AG04450 (cell line): ENCODE results near the gene BRI3BP. TPM values are rescaled to one million over a fixed set of nuclear protein-coding genes. Genes with fewer than 3 reads are reported as not detected.

Source experiments
- CTCF ChIA-PET: fragments of 300-600, 350-600 bp; formaldehyde crosslinking; extraction: SDS; loops from one replicate; lab custom pipeline; 2022; ENCODE audit warnings: antibody characterized with exemption, inconsistent platforms; lab: Charles Lee
- POLR2A ChIA-PET: fragments of 350-600 bp; formaldehyde crosslinking; extraction: SDS; loops from one replicate; lab custom pipeline; 2021; ENCODE audit warnings: antibody characterized with exemption, inconsistent platforms; lab: Yijun Ruan, JAX
- DNase-seq: peaks from one replicate; pipeline ENCODE4 v3.0.0-alpha.2; 2011; ENCODE audit warnings: low read depth, low spot score
- H3K27ac ChIP-seq: one replicate; pipeline ENCODE4 v1.5.1; 2012; ENCODE audit warnings: low read depth, low read length, control low read depth
- H3K27me3 ChIP-seq: one replicate; pipeline ENCODE4 v1.6.0; 2012; ENCODE audit warnings: low read length; ENCODE audit not compliant: control insufficient read depth, insufficient read depth
- H3K4me3 ChIP-seq: 2 replicates; pipeline ENCODE4 v1.5.1; 2011; ENCODE audit warnings: mild to moderate bottlenecking, low read depth, low read length, control low read depth
- H3K9me3 ChIP-seq: 2 replicates; pipeline ENCODE4 v1.5.1; 2012; ENCODE audit warnings: low read length; ENCODE audit not compliant: control insufficient read depth, insufficient read depth
- CTCF ChIP-seq: IDR thresholded peaks from 2 replicates; pipeline ENCODE4 v1.5.1; 2011; ENCODE audit warnings: low read depth, low read length, control low read depth, inconsistent platforms
- polyA plus RNA-seq: library from polyadenylated mRNA; depleted of rRNA; stranded (reverse); fragments of >200 nt; gene quantifications from 2 replicates; pipeline ENCODE4 v1.2.3, GENCODE V29; 2011; rRNA removed
- small RNA-seq: library from RNA; depleted of rRNA; stranded (forward); fragments of <200 nt; gene quantifications from one replicate; pipeline ENCODE3, GENCODE V24; 2012; ENCODE audit warnings: low read depth; ENCODE audit not compliant: insufficient read length

BRI3BP gene
- polyA plus RNA-seq, 1 experiment, result 2.9 TPM

- no peak for DNase-seq
- Histone ChIP-seq H3K4me3 (no peak overlapping the region), H3K27me3 (no peaks in the 10 kb centered on the region), H3K27ac (no peak overlapping the region), H3K9me3 (no peaks in the 10 kb centered on the region)
- no peak for TF ChIP-seq CTCF
- POLR2A ChIA-PET, result no interaction called here
- CTCF ChIA-PET, result no interaction called here
These were observed 82.7 kb downstream of the BRI3BP start for GRCh38 chr12:125076103-125076502.

DNA sequence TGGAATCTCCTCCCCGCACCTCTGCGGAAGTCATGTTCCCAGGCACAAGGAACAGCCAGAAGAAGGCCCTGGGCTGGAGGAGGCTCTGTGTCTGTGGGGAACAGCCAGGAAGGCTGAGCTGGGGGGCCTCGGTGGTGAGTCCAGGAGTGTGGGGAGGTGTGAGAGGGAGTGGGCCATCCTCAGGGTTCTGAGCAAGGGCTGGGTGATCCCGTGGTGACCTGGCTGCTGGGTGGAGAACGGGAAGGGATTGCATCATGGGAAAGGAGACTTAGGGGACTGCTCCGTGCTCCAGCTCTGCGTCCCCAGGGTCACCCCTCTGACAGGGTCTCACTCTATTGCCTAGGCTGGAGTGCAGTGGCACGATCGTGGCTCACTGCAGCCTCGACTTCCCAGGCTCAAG, 85.6 kb downstream of the BRI3BP start:
- Histone ChIP-seq H3K27me3 (no peaks in the 10 kb centered on the region), H3K4me3 (no peak overlapping the region), H3K9me3 (no peaks in the 10 kb centered on the region), H3K27ac (no peak overlapping the region)
- DNase-seq, result no peak
- no peak for TF ChIP-seq CTCF
- CTCF ChIA-PET, result interaction anchor here (0.6 kb wide), 1 partner anchor 139 kb away, joined by 3 read pairs; no protein-coding TSS in a partner anchor
- POLR2A ChIA-PET, result no interaction called here

DNA sequence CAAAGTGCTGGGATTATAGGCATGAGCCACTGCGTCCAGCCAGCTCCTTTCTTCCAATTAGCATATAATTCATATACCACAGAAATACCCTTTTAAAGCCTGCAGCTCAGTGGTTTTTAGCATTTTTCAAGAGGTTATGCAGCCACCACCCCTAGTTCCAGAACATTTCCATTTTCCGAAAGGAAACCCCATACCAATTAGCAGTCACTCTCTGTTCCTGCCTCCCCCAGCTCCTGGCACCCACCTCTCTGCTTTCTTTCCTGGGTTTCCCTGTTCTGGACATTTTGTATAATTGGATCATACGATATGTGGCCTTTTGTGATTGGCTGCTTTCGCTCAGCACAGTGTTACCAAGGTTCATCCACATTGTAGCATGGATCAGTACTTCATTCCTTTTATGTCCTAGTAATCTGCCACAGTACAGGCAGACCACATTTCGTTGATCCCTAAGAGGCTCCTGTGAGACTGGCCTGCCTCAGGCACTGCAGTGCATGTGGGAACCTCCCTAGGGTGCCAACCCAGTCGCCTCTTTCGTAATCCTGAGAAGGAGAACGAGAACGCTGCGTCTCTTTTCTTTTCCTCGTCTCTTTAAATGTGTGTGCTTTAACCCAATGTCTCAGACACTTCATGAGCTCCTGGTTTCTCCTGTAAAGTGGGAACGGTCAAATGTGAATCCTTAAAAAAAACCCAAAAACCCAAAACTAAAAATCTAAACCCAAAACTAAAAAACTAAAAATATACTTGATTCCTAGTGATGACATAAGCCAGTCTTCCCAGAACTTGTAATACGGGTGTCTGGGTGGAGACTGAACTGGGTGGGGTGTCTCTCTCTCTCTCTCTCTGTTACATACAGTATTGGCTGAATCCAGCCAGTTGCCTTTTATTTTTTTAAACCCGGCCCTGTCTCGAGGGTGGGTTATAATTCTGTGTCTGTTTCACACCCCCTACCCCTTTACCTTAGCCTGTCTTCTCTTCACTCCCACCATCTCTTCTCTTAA, 86.5 kb downstream of the BRI3BP start:
- H3K9me3 ChIP-seq, result no peaks in the 10 kb centered on the region
- no peaks in the 10 kb centered on the region for H3K27me3 ChIP-seq
- POLR2A ChIA-PET, result no interaction called here
- no peak overlapping the region for H3K4me3 ChIP-seq
- TF ChIP-seq CTCF, result no peak
- no peak overlapping the region for H3K27ac ChIP-seq
- no peak for DNase-seq
- CTCF ChIA-PET, result interaction anchor here (0.6 kb wide), 1 partner anchor 140 kb away, joined by 3 read pairs; no protein-coding TSS in a partner anchor

Small RNAs within 50 kb of the gene (small RNA-seq; reads per million reads assigned to genes)
- not detected for gene AC122688.1

Other genes with a start within 250 kb of the BRI3BP start
- gene SCARB1, start 129.8 kb upstream of the BRI3BP start, polyA plus RNA-seq, result 10.3 and 17.9 TPM in 2 replicates
- 1,376 and 1,684 TPM in 2 replicates for gene UBC, start 79.0 kb upstream of the BRI3BP start, polyA plus RNA-seq
- gene DHX37, start 4.5 kb upstream of the BRI3BP start, polyA plus RNA-seq, result 6.3 and 7.5 TPM in 2 replicates
- gene AACS, start 71.8 kb downstream of the BRI3BP start, polyA plus RNA-seq, result 18.0 and 19.2 TPM in 2 replicates
- gene TMEM132B, start 192.7 kb downstream of the BRI3BP start, polyA plus RNA-seq, result 0.43 and 0.61 TPM in 2 replicates